ENCODE data around the gene KCNT1.

KCNT1 gene

DNA sequence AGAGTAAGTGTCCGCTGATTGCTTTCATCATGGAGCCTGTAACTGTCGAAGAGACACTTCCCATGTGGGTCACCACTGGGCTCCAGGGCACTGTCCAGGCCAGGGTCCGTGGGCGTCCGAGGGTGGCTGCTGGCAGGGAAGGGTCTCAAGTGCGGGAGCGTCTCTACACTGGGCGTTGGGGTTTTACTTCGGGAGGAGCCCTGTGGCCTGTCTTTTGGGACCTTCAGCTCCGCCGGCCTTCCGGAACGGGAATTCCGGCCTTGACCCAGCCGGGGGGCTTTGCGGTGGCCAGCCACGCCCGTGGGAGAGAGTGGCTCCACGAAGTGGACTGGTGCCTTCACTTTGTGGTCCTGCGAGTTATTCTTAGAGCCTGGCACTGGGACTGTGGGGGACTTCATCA lies 119.1 kb downstream of the KCNT1 start:
- DNase-seq (ENCODE audit: low read depth): no peak

DNA sequence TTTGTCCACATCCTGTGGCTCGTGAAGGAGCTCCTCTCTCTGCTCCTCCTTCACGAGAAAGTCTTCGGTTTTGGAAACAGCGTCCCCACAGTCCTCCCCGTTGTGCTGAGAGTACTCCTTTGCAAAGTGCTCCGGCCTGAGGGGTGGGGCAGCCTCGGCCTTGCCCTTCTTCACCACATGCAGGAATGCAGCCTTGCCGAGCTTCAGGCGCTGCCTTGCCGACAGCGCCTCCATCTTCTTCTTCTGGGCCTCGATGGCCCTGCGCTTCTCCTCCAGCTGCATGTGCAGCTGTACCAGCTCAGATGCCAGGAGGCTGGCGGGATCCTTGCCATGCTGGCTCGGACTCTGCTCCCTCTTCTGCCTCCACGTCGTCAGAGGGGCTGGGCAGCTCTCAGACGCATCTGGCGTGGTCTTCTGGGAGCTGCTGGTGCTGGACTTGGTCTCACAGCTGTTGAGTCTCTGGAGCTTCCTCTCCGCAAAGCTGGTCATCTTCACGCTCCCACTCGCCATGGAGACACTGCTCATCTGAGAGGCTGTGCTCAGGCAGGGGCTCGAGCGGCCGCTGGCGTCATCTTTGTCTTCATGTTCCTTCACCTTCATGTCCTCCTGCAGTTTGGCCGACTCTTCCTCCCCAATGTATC lies 119.9 kb downstream of the KCNT1 start:
- DNase-seq (ENCODE audit: low read depth): no peak

DNA sequence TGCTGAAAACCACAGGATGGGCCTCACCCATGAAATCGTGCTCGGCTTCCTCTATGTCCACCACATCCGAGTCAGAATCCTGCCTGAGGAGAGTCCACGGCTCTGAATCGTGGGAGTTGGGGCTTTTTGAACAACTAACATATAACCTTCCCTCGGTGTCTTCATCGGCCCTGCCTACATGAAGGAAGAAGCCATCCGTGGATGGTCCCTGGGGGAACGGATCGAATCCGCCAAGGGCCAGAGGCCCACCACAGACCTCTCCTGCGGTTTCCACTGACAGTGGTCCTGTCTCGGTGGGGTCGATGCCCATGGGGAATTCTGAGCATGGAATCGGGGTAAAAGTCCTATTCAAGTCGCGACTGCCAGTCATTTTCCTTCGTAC lies 120.4 kb downstream of the KCNT1 start:
- DNase-seq (ENCODE audit: low read depth): no peak

DNA sequence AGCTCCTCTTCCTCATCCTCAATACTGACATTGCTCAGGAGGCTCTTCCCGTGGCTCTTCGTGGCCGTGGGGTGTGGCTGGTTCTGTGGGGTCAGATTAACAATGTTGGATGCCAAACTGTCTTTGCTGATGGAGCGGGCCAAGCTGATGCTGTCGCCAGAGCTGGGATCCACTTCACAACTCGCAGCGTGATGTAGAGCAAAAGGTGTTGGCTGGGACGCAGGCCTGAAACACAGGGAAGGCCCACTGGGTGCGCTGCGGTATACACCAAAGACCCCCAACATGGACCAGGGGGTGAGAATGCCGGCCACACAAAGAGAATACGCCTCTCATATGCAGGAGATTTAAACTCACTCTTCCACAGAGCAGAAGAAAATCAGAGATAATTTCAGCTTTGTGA lies 121.1 kb downstream of the KCNT1 start:
- no peak for DNase-seq (ENCODE audit: low read depth)

DNA sequence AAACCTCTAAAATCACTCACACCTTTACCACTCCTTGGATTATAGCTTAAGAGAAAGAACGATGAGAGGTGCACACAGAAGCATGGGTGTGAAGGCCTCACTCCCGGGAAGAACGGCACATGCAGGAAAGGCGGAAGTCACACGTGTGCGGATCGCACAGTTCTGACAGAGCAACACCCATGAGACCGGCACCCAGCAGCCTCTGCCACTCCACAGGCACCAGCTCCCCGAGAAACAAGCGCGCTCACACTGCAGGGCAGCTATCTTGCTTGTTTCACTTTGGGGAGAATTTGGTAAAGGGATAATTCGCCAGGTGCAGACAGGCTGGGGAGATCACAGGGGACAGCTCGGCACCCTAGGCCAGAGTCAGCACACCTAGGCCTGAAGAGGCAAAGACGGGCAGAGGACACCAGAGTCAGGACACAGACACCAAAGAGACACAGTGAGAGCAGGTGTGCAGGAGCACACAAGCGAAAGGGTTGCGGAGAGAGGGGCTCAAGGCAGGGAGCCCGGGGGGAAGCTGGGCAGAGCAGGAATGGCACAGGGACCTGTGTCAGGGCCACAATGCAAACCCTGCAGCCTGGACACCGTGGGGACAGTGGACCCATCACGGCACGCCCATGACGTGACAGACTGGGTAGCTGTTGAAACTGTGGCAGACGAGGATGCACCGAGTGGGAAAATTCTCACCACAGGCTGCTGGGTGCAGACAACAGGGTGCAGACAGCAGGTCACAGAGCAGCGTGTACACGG lies 123.6 kb downstream of the KCNT1 start:
- no peak for DNase-seq (ENCODE audit: low read depth)

DNA sequence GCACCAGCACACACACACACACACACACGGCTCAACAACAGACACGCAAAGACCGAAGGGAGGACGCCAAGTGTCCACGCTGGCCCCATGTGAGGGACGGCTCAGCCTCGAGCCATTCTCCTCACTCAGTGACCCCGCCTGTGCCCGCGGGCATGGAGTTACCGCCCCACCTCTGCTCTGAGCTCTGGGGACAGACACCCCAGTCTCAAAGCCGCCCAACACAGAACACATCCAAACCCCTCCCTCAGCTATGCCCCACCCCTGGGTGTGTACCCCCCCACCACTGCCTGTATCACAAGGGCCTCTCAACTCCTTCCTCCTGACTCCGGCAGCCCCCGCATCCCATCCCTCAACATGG lies 124.2 kb downstream of the KCNT1 start:
- no peak for DNase-seq (ENCODE audit: low read depth)

DNA sequence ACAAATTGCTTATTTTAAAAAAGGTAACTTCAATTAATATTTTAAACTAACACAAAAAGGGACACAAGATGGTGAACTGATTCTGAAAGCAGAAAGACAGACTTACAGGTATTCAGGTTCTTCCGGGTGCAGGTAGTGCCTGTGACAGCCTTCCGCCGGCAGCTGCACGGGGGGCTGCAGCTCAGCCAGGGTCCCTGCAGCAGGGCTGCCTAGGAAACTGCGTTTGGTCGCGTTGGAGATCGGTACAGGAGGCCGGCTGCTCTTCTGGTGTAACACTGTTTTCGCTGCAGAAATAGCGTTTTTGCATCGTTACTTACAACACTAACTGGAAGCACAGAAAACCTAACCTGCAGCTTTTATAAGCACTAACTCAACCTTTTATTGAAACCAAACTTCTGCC lies 125.3 kb downstream of the KCNT1 start:
- no peak for DNase-seq (ENCODE audit: low read depth)

DNA sequence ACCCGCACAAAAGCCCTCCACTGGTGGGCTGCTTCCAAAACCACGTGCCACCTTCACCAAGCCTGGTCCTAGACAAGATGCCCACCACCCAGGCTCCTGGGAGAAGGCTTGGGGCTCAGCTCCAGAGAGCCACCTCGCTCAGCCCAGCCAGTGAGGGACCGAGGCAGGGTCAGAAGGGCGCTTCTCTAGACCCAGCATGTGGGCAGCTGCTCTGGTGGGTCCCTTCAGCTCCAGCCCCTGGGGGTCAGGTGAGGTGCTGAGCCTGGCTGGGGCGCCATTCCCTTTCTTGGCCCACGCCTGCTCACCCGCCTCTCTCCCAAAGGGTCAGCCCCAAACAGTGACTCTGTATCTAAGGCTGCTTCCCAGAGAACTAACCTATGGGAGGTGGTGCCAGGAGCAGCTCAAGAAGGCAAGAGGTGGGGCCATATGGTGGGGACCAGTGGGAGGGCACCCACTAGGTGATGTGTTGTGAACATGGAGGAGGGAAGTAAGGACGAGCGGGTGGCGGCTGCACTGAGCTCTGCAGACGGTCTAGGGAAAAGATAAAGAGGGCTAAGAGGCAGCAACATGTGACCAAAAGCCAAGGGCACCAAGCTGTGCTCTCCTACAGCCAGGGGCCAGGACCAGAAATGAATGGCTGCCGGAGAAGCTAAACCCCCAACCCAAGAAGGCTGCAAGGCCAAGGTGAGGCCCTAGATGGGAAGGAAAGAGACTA lies 126.0 kb downstream of the KCNT1 start:
- DNase-seq (ENCODE audit: low read depth): no peak

DNA sequence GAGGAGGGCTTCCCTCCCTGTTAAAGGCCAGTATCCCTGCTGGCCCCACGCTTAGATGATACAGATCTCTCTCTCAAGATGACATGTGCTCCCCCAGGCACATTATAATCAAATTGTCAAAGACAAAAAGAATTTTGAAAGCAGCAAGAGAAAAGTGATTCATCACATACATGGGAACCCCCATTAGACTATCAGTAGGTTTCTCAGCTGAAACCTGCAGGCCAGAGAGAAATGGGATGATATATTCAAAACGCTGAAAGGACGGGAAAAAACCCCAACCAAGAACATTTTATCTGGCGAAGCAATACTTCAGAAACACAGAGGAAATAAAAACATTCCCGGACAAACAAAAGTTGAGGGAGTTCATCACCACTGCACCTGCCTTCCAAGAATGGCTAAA lies 126.7 kb downstream of the KCNT1 start:
- no peak for DNase-seq (ENCODE audit: low read depth)

DNA sequence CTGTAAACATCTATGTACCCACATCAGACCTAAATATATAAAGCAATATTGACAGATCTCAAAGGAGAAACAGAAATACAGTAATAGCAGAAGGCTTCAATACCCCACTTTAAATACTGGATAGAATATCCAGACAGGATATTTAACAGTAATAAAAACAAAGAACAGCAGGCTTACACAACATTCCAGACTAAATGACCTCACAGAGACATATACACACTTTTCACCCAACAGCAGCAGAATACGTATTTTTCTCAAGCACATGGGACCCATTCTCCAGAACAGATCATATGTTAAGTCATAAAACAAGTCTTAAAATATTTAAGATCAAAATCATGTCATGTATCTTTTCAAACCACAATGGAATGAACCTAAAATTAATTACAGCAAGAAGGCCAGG lies 128.5 kb downstream of the KCNT1 start:
- peak; percentile 23 for DNase-seq (ENCODE audit: low read depth)

DNA sequence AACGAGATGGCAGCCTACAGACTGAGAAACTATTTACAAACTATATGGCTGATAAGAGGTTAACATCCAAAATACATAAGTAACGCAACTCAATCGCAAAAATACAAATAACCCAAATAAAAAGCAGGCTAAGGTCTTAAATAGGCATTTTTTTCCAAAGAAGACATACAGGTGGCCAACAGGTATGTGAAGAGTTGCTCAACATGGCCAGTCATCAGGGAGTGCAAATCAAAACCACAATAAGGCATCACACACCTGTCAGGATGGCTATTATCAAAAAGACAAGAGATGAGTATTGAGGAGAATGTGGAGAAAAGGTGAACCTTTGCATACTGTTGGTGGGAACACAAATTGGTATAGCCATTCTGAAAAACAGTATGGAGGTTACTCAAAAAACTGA lies 131.9 kb downstream of the KCNT1 start:
- no peak for DNase-seq (ENCODE audit: low read depth)

DNA sequence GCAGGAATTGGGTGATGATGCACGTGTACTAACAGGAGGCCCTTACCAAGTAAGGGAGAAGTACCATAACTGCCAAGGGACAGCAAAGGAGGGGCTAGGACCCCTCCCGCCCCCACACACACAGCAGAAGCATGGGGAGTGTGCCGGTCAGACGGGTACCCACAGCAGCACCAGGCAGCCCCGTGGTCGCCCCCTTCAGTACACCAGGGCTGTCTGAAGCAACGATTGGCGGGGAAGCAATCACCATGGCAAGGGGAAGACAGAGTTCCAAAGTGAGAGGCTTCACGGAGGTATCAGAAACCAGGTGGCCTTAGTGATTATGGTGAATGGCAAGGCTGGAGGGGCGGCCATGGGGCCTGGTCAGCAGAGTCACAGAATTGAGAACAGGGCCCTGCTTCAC lies 133.1 kb downstream of the KCNT1 start:
- no peak for DNase-seq (ENCODE audit: low read depth)

DNA sequence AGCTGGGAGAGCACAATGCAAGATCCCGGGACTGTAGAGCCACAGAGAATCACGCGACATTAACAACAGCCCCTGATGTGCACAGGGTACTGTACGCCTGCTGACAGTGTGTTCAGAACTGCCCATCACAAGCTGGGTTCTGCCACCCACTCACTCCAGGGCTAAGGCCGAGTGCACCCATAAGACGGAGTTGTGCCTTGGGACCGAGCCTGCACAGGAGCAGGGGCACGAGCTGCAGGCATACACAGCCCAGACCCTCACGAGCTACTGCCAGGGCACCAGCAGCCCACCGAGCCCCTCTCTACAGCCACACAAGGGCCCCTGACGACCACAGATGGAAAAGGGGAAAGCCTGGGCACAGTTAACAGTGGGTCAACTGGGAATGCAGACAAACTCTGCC lies 137.5 kb downstream of the KCNT1 start:
- DNase-seq (ENCODE audit: low read depth): no peak

DNA sequence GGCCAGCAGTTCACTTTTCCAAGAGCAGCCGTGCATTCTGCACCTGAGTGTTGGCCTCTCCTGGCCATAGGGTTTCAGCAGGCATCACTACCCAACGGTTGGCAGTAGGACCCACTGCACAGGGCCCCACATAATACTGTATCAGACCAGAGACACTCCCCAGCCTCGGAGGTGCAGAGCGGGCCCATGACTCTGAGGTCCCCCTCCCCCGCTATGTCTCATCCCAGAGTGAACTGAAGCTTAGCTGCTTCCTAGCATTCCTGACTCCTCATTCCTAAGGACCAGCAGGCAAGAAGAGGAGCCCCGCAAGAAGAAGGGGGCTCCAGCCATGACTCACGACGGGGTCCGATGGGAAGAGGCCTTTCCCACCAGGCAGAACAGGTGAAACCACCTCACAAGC lies 138.1 kb downstream of the KCNT1 start:
- no peak for DNase-seq (ENCODE audit: low read depth)

DNA sequence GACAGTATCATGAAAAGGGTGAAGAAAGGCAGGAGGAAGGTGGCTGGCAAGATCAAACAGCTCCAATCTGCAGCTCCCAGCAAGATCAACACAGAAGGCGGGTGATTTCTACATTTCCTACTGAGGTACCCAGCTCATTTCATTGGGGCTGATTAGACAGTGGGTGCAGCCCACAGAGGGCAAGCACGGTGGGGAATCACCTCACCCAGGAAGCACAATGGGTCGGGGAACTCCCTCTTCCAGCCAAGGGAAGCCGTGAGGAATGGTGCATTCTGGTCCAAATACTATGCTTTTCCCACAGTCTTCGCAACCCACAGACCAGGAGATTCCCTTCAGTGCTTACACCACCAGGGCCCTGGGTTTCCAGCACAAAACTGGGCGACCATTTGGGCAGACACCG lies 138.6 kb downstream of the KCNT1 start:
- DNase-seq (ENCODE audit: low read depth): no peak
